Measurements from ENCODE around the gene CFAP119.

CFAP119 gene

DNA sequence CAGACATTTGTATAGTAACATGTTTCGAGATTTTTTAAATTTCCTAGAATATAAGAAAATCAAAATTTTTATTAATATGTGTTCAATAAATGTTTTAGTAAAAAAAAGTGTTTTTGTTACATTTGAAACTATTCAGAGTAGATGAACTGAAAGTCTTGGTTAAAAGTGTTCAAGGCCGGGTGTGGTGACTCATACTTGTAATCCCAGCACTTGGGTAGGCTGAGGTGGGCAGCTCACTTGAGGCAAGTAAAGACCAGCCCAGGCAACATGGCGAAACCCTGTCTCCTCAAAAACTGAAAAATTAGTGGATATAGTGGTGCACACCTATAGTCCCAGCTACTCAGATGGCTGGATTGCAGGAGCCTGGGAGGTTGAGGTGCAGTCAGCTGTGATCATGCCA lies 30.5 kb downstream of the CFAP119 start:
- TF ChIP-seq, protein P1, sequence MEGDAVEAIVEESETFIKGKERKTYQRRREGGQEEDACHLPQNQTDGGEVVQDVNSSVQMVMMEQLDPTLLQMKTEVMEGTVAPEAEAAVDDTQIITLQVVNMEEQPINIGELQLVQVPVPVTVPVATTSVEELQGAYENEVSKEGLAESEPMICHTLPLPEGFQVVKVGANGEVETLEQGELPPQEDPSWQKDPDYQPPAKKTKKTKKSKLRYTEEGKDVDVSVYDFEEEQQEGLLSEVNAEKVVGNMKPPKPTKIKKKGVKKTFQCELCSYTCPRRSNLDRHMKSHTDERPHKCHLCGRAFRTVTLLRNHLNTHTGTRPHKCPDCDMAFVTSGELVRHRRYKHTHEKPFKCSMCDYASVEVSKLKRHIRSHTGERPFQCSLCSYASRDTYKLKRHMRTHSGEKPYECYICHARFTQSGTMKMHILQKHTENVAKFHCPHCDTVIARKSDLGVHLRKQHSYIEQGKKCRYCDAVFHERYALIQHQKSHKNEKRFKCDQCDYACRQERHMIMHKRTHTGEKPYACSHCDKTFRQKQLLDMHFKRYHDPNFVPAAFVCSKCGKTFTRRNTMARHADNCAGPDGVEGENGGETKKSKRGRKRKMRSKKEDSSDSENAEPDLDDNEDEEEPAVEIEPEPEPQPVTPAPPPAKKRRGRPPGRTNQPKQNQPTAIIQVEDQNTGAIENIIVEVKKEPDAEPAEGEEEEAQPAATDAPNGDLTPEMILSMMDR (IDR thresholded peaks at IDR 0.05; ENCODE audit: borderline replicate concordance, control extremely low read depth, extremely low read depth, insufficient read depth, missing control alignments) = no peak
- no peak for DNase-seq (ENCODE audit: low spot score)
- in situ Hi-C loops (cut with MboI; ENCODE audit: low sequenced_read_pairs, unreplicated experiment) = no loop called here

DNA sequence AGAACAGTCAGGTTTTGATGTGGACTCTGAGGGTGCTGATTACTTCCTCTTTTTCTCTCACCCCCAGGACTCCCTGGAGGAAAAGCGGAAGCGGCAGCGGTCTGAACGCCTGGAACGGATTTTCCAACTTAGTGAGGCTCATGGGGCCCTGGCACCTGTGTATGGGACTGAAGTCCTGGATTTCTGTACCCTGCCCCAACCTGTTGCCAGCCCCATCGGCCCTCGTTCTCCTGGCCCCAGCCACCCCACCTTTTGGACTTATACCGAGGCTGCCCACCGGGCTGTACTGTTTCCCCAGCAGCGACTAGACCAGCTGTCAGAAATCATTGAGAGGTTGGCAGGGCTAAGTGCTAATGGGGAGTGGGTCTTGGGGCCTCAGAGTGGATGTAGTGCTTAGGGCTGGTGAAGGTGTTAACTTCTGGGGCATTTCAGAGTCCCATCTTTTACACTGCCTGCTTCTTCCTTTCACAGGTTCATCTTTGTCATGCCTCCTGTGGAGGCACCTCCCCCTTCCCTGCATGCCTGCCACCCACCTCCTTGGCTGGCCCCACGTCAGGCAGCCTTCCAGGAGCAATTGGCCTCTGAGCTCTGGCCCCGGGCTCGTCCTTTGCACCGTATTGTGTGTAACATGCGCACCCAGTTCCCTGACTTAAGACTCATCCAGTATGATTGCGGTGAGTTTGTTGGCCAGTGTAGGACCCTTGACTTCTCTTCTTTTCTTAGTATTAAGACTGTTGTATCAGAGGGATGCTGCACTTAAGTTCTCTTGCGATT lies 32.8 kb downstream of the CFAP119 start:
- no peak for DNase-seq (ENCODE audit: low spot score)
- in situ Hi-C loops (cut with MboI; ENCODE audit: low sequenced_read_pairs, unreplicated experiment) = no loop called here
- TF ChIP-seq, protein P1 (IDR thresholded peaks at IDR 0.05; ENCODE audit: borderline replicate concordance, control extremely low read depth, extremely low read depth, insufficient read depth, missing control alignments) = no peak

DNA sequence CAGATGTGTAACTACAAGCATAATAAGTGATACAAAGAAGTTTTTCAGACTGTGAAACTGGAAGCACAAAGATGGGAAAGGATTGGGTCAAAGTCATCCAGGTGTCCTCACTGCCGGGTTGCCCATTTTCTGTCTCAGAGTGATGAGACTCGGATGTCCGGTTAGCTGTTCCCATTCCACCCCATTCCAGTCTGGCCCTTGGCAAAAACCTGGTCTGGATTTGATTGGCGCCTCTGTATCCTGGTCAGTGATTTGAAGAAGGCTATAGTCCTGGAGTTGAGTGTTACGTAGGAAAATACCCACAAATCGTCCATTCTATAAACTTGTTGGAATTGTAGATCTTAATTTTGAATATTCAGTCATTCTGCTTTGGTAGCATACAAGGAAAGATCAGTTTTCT lies 33.5 kb downstream of the CFAP119 start:
- TF ChIP-seq, protein P1 (IDR thresholded peaks at IDR 0.05; ENCODE audit: borderline replicate concordance, control extremely low read depth, extremely low read depth, insufficient read depth, missing control alignments) = no peak
- no peak for DNase-seq (ENCODE audit: low spot score)
- in situ Hi-C loops (cut with MboI; ENCODE audit: low sequenced_read_pairs, unreplicated experiment) = no loop called here

DNA sequence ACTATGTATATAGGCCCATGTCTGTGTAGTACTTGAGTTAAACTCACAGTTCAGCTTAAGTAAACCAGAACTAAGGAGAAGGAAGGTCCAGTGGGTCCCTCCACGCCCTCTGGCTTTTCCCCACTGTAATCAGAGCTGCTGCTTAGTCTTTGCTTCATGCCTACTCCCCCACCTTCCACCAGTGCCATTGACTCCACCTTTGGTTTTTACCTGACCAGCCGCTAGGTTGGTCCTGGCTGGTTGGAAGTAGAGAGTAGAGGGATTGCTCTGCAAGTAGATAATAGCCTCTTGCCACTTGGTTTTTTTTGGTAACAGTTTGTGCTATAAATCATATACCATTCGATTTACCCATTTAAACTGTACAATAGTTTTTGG lies 36.5 kb downstream of the CFAP119 start:
- no peak for DNase-seq (ENCODE audit: low spot score)
- in situ Hi-C loops (cut with MboI; ENCODE audit: low sequenced_read_pairs, unreplicated experiment) = no loop called here
- TF ChIP-seq, protein P1 (IDR thresholded peaks at IDR 0.05; ENCODE audit: borderline replicate concordance, control extremely low read depth, extremely low read depth, insufficient read depth, missing control alignments) = no peak

DNA sequence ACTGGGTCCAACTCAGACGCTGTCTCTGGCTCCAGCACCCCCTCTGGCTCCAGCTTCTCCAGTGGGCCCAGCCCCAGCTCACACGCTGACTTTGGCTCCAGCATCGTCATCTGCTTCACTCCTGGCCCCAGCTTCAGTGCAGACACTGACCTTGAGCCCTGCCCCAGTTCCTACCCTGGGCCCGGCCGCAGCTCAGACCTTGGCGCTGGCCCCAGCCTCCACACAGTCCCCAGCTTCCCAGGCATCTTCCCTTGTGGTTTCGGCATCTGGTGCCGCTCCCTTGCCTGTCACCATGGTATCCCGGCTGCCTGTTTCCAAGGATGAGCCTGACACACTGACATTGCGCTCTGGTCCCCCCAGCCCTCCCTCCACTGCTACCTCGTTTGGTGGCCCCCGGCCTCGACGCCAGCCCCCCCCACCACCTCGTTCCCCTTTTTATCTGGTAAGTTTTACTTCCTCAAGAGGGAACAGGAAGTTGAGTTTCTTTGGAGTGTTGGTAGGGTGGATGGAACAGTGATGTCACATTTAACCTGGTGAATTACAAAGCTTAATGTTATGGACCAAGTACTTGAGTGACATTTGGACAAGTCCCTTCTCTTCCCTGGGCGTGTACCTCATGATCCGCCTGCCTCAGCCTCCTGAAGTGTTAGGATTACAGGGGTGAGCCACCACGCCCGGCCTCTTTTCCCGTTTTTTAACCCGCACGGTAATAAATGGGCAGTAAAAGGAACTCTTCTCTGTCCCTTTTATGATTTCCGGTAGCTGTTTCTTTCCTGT lies 37.0 kb downstream of the CFAP119 start:
- no peak for DNase-seq (ENCODE audit: low spot score)
- TF ChIP-seq, protein P1 (IDR thresholded peaks at IDR 0.05; ENCODE audit: borderline replicate concordance, control extremely low read depth, extremely low read depth, insufficient read depth, missing control alignments) = no peak

DNA sequence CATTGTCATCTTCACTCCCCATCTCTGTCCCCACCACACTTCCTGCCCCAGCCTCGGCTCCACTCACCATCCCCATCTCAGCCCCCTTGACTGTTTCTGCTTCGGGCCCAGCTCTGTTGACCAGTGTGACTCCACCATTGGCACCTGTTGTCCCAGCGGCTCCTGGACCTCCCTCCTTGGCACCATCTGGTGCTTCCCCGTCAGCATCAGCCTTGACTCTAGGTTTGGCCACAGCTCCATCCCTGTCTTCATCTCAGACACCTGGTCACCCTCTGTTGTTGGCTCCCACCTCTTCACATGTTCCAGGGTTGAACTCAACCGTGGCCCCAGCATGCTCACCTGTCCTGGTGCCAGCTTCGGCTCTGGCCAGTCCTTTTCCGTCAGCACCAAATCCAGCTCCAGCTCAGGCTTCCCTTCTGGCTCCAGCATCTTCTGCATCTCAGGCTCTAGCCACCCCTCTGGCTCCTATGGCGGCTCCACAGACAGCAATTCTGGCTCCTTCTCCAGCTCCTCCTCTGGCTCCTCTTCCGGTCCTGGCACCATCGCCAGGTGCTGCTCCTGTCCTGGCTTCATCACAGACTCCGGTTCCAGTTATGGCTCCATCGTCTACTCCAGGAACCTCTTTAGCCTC lies 38.0 kb downstream of the CFAP119 start:
- TF ChIP-seq, protein P1 (IDR thresholded peaks at IDR 0.05; ENCODE audit: borderline replicate concordance, control extremely low read depth, extremely low read depth, insufficient read depth, missing control alignments) = no peak
- in situ Hi-C loops (cut with MboI; ENCODE audit: low sequenced_read_pairs, unreplicated experiment) = no loop called here

More for the DNA sequence above, 37.0 kb downstream of the CFAP119 start:
- in situ Hi-C loops (cut with MboI; ENCODE audit: low sequenced_read_pairs, unreplicated experiment) = no loop called here

More for the DNA sequence above, 38.0 kb downstream of the CFAP119 start:
- DNase-seq (ENCODE audit: low spot score) = no peak
